Loucy (cell line): Measurements from ENCODE around the gene C1QTNF9.

ENCODE experiments used
- H2AFZ ChIP-seq: fragments of 200-600 bp; sonication (generic); 2 replicates; pipeline ENCODE4 v1.6.0; 2016; ENCODE audit warnings: antibody characterized with exemption, mild to moderate bottlenecking, low read length, moderate library complexity
- H3F3A ChIP-seq: fragments of 200-600 bp; 2 replicates; pipeline ENCODE4 v1.6.0; 2016; ENCODE audit warnings: antibody characterized with exemption, low read depth, mild to moderate bottlenecking
- H3K27me3 ChIP-seq: fragments of 200-600 bp; sonication (generic); 2 replicates; pipeline ENCODE4 v1.6.1; 2014; ENCODE audit warnings: low read length, mild to moderate bottlenecking; ENCODE audit not compliant: insufficient read depth, poor library complexity, severe bottlenecking
- H3K36me3 ChIP-seq: fragments of 200-600 bp; sonication (generic); 2 replicates; pipeline ENCODE4 v1.6.1; 2016; ENCODE audit warnings: low read length; ENCODE audit not compliant: insufficient read depth
- H3K4me1 ChIP-seq: fragments of 200-600 bp; sonication (generic); 2 replicates; pipeline ENCODE4 v1.5.1; 2014; ENCODE audit warnings: low read length, mild to moderate bottlenecking; ENCODE audit not compliant: insufficient read depth, poor library complexity, severe bottlenecking
- H3K4me2 ChIP-seq: fragments of 200-600 bp; sonication (generic); 2 replicates; pipeline ENCODE4 v1.6.0; 2014; ENCODE audit warnings: antibody characterized with exemption, low read length, low read depth, mild to moderate bottlenecking; ENCODE audit not compliant: poor library complexity, severe bottlenecking
- H3K4me3 ChIP-seq: fragments of 200-600 bp; sonication (generic); 2 replicates; pipeline ENCODE4 v1.5.1; 2014; ENCODE audit warnings: low read length, mild to moderate bottlenecking, mixed read lengths; ENCODE audit not compliant: poor library complexity, severe bottlenecking
- H3K79me2 ChIP-seq: fragments of 200-600 bp; sonication (generic); 2 replicates; pipeline ENCODE4 v1.6.1; 2014; ENCODE audit warnings: low read length; ENCODE audit not compliant: insufficient read depth
- H3K9ac ChIP-seq: fragments of 200-600 bp; sonication (generic); 2 replicates; pipeline ENCODE4 v1.6.0; 2014; ENCODE audit warnings: mild to moderate bottlenecking, low read depth, low read length, moderate library complexity; ENCODE audit not compliant: poor library complexity, severe bottlenecking
- H3K9me2 ChIP-seq: fragments of 200-600 bp; sonication (generic); replicated peaks from 2 replicates; pipeline ENCODE4 v1.6.1; 2016; ENCODE audit warnings: low read depth, low read length, mixed read lengths
- H3K9me3 ChIP-seq: fragments of 200-600 bp; sonication (generic); 2 replicates; pipeline ENCODE4 v1.6.1; 2014; ENCODE audit warnings: mild to moderate bottlenecking, antibody characterized with exemption, low read length, low read depth; ENCODE audit not compliant: insufficient read depth
- H4K20me1 ChIP-seq: fragments of 200-600 bp; sonication (generic); 2 replicates; pipeline ENCODE4 v1.6.0; 2014; ENCODE audit warnings: antibody characterized with exemption, low read length, mild to moderate bottlenecking; ENCODE audit not compliant: insufficient read depth, poor library complexity, severe bottlenecking
- EZH2phosphoT487 ChIP-seq: fragments of 200-600 bp; IDR thresholded peaks from 2 replicates; pipeline ENCODE4 v1.6.1; 2018; ENCODE audit warnings: antibody characterized with exemption, mild to moderate bottlenecking, moderate library complexity, borderline replicate concordance
- TF ChIP-seq, protein P1 (sequence below): fragments of 200-600 bp; sonication (generic); conservative IDR thresholded peaks from 2 replicates; pipeline ENCODE4 v1.5.1; 2014; ENCODE audit warnings: mild to moderate bottlenecking, antibody characterized with exemption, low read length

Gene C1QTNF9

DNA sequence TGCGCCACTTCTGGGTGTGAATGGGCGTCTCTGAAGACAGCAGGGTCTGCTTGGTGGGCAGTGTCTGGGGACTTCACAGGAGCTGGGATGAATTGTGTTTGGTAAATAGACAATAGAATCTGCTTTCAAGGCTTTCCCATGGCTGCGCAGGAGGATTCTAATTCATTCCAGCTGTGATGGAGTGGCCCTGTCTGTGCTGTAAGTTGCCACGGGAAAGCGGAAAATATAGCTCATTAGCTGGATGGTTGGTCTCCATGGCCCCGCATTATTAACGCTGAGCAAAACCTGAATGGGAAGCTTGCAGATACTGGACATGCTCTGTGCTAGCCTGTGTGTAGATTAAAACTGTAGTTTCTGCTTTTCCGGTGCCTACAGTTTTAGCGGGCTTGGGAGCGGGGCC lies 15.6 kb upstream of the C1QTNF9 start:
- Histone ChIP-seq H2AFZ (no peak overlapping the region), H3K79me2 (no peaks in the 10 kb centered on the region), H3K36me3 (peaks cover 90% of the 10 kb centered on the region), H3K9me2 (no peaks in the 10 kb centered on the region), H3K4me2 (no peak overlapping the region), H3K4me3 (no peak overlapping the region), H3K9me3 (no peaks in the 10 kb centered on the region), H3K27me3 (no peaks in the 10 kb centered on the region), H3F3A (no peaks in the 10 kb centered on the region), H4K20me1 (no peaks in the 10 kb centered on the region), H3K4me1 (no peaks in the 10 kb centered on the region), H3K9ac (no peak overlapping the region)
- no peak for TF ChIP-seq EZH2phosphoT487
- TF ChIP-seq, protein P1, sequence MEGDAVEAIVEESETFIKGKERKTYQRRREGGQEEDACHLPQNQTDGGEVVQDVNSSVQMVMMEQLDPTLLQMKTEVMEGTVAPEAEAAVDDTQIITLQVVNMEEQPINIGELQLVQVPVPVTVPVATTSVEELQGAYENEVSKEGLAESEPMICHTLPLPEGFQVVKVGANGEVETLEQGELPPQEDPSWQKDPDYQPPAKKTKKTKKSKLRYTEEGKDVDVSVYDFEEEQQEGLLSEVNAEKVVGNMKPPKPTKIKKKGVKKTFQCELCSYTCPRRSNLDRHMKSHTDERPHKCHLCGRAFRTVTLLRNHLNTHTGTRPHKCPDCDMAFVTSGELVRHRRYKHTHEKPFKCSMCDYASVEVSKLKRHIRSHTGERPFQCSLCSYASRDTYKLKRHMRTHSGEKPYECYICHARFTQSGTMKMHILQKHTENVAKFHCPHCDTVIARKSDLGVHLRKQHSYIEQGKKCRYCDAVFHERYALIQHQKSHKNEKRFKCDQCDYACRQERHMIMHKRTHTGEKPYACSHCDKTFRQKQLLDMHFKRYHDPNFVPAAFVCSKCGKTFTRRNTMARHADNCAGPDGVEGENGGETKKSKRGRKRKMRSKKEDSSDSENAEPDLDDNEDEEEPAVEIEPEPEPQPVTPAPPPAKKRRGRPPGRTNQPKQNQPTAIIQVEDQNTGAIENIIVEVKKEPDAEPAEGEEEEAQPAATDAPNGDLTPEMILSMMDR: no peak

- Histone ChIP-seq H3K27me3 (no peaks in the 10 kb centered on the region), H3K4me3 (no peak overlapping the region), H4K20me1 (no peaks in the 10 kb centered on the region), H3K36me3 (peaks cover 79% of the 10 kb centered on the region; the same call in 1 of the 2 replicates), H3K9ac (no peak overlapping the region), H3F3A (no peaks in the 10 kb centered on the region), H3K4me2 (no peak overlapping the region), H3K4me1 (no peaks in the 10 kb centered on the region), H3K79me2 (no peaks in the 10 kb centered on the region), H3K9me2 (no peaks in the 10 kb centered on the region), H3K9me3 (no peaks in the 10 kb centered on the region), H2AFZ (no peak overlapping the region)
- TF ChIP-seq EZH2phosphoT487: no peak
- TF ChIP-seq, protein P1: no peak
These were observed 9.8 kb upstream of the C1QTNF9 start for GRCh38 chr13:24299488-24300114.

DNA sequence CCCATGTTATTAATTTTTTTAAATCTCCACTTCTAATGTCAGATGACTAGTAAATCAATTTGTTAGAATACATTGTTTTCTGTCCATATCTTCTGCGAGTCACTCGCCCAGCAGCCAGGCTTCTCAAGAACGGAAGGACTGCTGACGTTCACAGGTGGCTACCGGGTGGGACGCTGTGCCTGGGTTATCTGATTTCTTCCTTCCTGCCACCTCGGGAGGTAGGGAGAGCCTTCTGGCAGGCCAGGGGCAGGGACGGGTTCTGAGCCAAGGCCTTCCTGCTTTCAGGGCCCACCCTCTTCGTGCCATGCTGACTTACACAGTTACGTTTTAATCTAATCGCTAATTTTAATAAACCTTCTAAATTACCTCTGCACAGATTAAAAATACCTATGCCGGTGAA lies 7.9 kb upstream of the C1QTNF9 start:
- Histone ChIP-seq H3K27me3 (no peaks in the 10 kb centered on the region), H3K79me2 (no peaks in the 10 kb centered on the region), H3K9me2 (no peaks in the 10 kb centered on the region), H2AFZ (no peak overlapping the region), H3F3A (no peaks in the 10 kb centered on the region), H3K36me3 (peaks cover 70% of the 10 kb centered on the region; the same call in 1 of the 2 replicates), H3K9me3 (no peaks in the 10 kb centered on the region), H3K4me1 (no peaks in the 10 kb centered on the region), H3K9ac (no peak overlapping the region), H4K20me1 (no peaks in the 10 kb centered on the region), H3K4me3 (no peak overlapping the region), H3K4me2 (no peak overlapping the region)
- TF ChIP-seq, protein P1: no peak
- no peak for TF ChIP-seq EZH2phosphoT487
